ENCODE results near the gene EVA1C. TPM values are rescaled to one million over a fixed set of nuclear protein-coding genes. Genes with fewer than 3 reads are reported as not detected.

The EVA1C gene
- total RNA-seq, 1 experiment from 2014 or later = 22.2 TPM

GRCh38 chr21:32410916-32411315 is 1.6 kb upstream of the EVA1C start:
- Mint-ChIP-seq H3K4me3 (ENCODE audit: unreplicated experiment) (peak overlapping the region; percentile 97), H3K36me3 (ENCODE audit: insufficient read depth, unreplicated experiment) (peaks cover 8% of the 10 kb centered on the region), H3K27me3 (ENCODE audit: insufficient read depth, unreplicated experiment) (no peaks in the 10 kb centered on the region), H3K27ac (ENCODE audit: low read depth, unreplicated experiment) (peak overlapping the region; percentile 87), H3K9me3 (ENCODE audit: unreplicated experiment) (no peaks in the 10 kb centered on the region), H3K4me1 (ENCODE audit: insufficient read depth, unreplicated experiment) (peaks cover 39% of the 10 kb centered on the region)
- TF ChIP-seq CTCF (IDR thresholded peaks at IDR 0.05; ENCODE audit: unreplicated experiment) = no peak
- ChIA-PET CTCF (interaction anchor here (0.7 to 1.4 kb wide), 5 partner anchors 7 to 119 kb away, joined by 3 to 9 read pairs (median 3); no protein-coding TSS in a partner anchor), POLR2A (interaction anchor here (0.6 to 7.1 kb wide), 13 partner anchors 10 to 360 kb away, joined by 3 to 97 read pairs (median 4); partner anchors contain the start of genes PAXBP1 and URB1)
- intact Hi-C loops (cut with micrococcal nuclease) = no loop called here
- DNase-seq (ENCODE audit: unreplicated experiment) = no peak
- BruUV-seq (replicated peaks) = no TSS peak

- CTCF ChIA-PET = interaction anchor here (0.7 to 1.4 kb wide), 7 partner anchors 8 to 119 kb away, joined by 3 to 9 read pairs (median 3); partner anchors contain the start of gene URB1
- H3K4me3 Mint-ChIP-seq (ENCODE audit: unreplicated experiment) = peak overlapping the region; percentile 97
- H3K27me3 Mint-ChIP-seq (ENCODE audit: insufficient read depth, unreplicated experiment) = no peaks in the 10 kb centered on the region
- intact Hi-C loops (cut with micrococcal nuclease) = no loop called here
- POLR2A ChIA-PET = interaction anchor here (0.6 to 7.1 kb wide), 19 partner anchors 11 to 361 kb away, joined by 3 to 97 read pairs (median 4); partner anchors contain the start of genes CFAP298, PAXBP1, SYNJ1 and URB1
- BruUV-seq (replicated peaks) = TSS peak; percentile 63
- H3K36me3 Mint-ChIP-seq (ENCODE audit: insufficient read depth, unreplicated experiment) = peaks cover 13% of the 10 kb centered on the region
- H3K9me3 Mint-ChIP-seq (ENCODE audit: unreplicated experiment) = no peaks in the 10 kb centered on the region
- peak; percentile 75 for DNase-seq (ENCODE audit: unreplicated experiment)
- peak overlapping the region; percentile 87 for H3K27ac Mint-ChIP-seq (ENCODE audit: low read depth, unreplicated experiment)
- H3K4me1 Mint-ChIP-seq (ENCODE audit: insufficient read depth, unreplicated experiment) = peaks cover 40% of the 10 kb centered on the region
- no peak for TF ChIP-seq CTCF (IDR thresholded peaks at IDR 0.05; ENCODE audit: unreplicated experiment)
These were observed 950 bp upstream of the EVA1C start for GRCh38 chr21:32411350-32412161.

GRCh38 chr21:32413015-32413504 is 554 bp downstream of the EVA1C start:
- TF ChIP-seq CTCF (IDR thresholded peaks at IDR 0.05; ENCODE audit: unreplicated experiment) = no peak
- H3K27ac Mint-ChIP-seq (ENCODE audit: low read depth, unreplicated experiment) = peak overlapping the region; percentile 81
- BruUV-seq (replicated peaks) = no TSS peak
- H3K4me3 Mint-ChIP-seq (ENCODE audit: unreplicated experiment) = peak overlapping the region; percentile 97
- peak; percentile 58 for DNase-seq (ENCODE audit: unreplicated experiment)
- POLR2A ChIA-PET = interaction anchor here (0.7 to 7.1 kb wide), 18 partner anchors 9 to 315 kb away, joined by 3 to 97 read pairs (median 5); partner anchors contain the start of genes CFAP298, SYNJ1 and URB1
- peaks cover 15% of the 10 kb centered on the region for H3K36me3 Mint-ChIP-seq (ENCODE audit: insufficient read depth, unreplicated experiment)
- intact Hi-C loops (cut with micrococcal nuclease) = no loop called here
- no peaks in the 10 kb centered on the region for H3K9me3 Mint-ChIP-seq (ENCODE audit: unreplicated experiment)
- no peaks in the 10 kb centered on the region for H3K27me3 Mint-ChIP-seq (ENCODE audit: insufficient read depth, unreplicated experiment)
- CTCF ChIA-PET = interaction anchor here (1.5 to 3.5 kb wide), 4 partner anchors 21 to 197 kb away, joined by 3 to 22 read pairs (median 10); partner anchors contain the start of gene URB1
- H3K4me1 Mint-ChIP-seq (ENCODE audit: insufficient read depth, unreplicated experiment) = peaks cover 46% of the 10 kb centered on the region
